H54 (cell line): Measurements from ENCODE around the gene DUT.

ENCODE experiments used
- DNase-seq: peaks from one replicate; pipeline ENCODE4 v3.0.0; 2011; ENCODE audit warnings: low spot score, mixed read lengths; ENCODE audit not compliant: insufficient read length
- FAIRE-seq: peaks from 3 replicates; lab custom pipeline; 2011; peaks lifted over from hg19 to GRCh38; lab: Jason Lieb, UNC
- POLR2A ChIP-seq: IDR thresholded peaks from 2 replicates; pipeline ENCODE4 v1.6.1; 2011; ENCODE audit warnings: low read depth, mild to moderate bottlenecking, low read length

Gene DUT

GRCh38 chr15:48330855-48331795, at the start of gene DUT:
TSS of gene DUT (plus strand) at chr15:48331429. CDS start at chr15:48331516, 87 bp downstream.
- no peak for FAIRE-seq
- peak; percentile 98 for TF ChIP-seq POLR2A

GRCh38 chr15:48281674-48282073, 49.6 kb upstream of the DUT start:
- FAIRE-seq (no peak), DNase-seq (no peak)

More at GRCh38 chr15:48330855-48331795, at the start of gene DUT:
- peak; percentile 54 for DNase-seq

GRCh38 chr15:48282216-48282615, 49.0 kb upstream of the DUT start:
- FAIRE-seq, result no peak

More at GRCh38 chr15:48281674-48282073, 49.6 kb upstream of the DUT start:
- no peak for TF ChIP-seq POLR2A

GRCh38 chr15:48283396-48284145, 47.7 kb upstream of the DUT start:
- TF ChIP-seq POLR2A, result no peak
- FAIRE-seq, result no peak
- DNase-seq, result no peak

More at GRCh38 chr15:48282216-48282615, 49.0 kb upstream of the DUT start:
- no peak for TF ChIP-seq POLR2A
- DNase-seq, result no peak

GRCh38 chr15:48285329-48286214, 45.7 kb upstream of the DUT start:
- FAIRE-seq (peak; percentile 82), DNase-seq (peak; percentile 12)
- no peak for TF ChIP-seq POLR2A

GRCh38 chr15:48289628-48290027, 41.6 kb upstream of the DUT start:
- DNase-seq, result no peak
- no peak for FAIRE-seq
- no peak for TF ChIP-seq POLR2A

GRCh38 chr15:48292458-48292857, 38.8 kb upstream of the DUT start:
- DNase-seq (no peak), FAIRE-seq (no peak)
- no peak for TF ChIP-seq POLR2A

- no peak for FAIRE-seq
- no peak for TF ChIP-seq POLR2A
- no peak for DNase-seq
These were observed 33.6 kb upstream of the DUT start for GRCh38 chr15:48297668-48298067.

GRCh38 chr15:48298914-48299313, 32.3 kb upstream of the DUT start:
- TF ChIP-seq POLR2A, result no peak
- no peak for FAIRE-seq
- no peak for DNase-seq

GRCh38 chr15:48300038-48300437, 31.2 kb upstream of the DUT start:
- FAIRE-seq, result no peak
- DNase-seq, result no peak
- no peak for TF ChIP-seq POLR2A

- DNase-seq (no peak), FAIRE-seq (no peak)
- no peak for TF ChIP-seq POLR2A
These were observed 26.8 kb upstream of the DUT start for GRCh38 chr15:48304398-48304797.

- no peak for TF ChIP-seq POLR2A
- FAIRE-seq (no peak), DNase-seq (no peak)
These were observed 24.6 kb upstream of the DUT start for GRCh38 chr15:48306639-48307038.

- FAIRE-seq (no peak), DNase-seq (no peak)
- no peak for TF ChIP-seq POLR2A
These were observed 23.6 kb upstream of the DUT start for GRCh38 chr15:48307586-48307985.
